GM12892 (cell line): ENCODE data around the gene SLC2A4RG.

ENCODE experiments used
- POLR2A ChIP-seq: IDR thresholded peaks from 2 replicates; pipeline ENCODE4 v1.6.1; 2011; ENCODE audit warnings: low read depth, low read length, control low read depth
- POLR2AphosphoS5 ChIP-seq: IDR thresholded peaks from 2 replicates; pipeline ENCODE4 v1.6.1; 2011; ENCODE audit warnings: low read depth, low read length, control low read depth

DNA sequence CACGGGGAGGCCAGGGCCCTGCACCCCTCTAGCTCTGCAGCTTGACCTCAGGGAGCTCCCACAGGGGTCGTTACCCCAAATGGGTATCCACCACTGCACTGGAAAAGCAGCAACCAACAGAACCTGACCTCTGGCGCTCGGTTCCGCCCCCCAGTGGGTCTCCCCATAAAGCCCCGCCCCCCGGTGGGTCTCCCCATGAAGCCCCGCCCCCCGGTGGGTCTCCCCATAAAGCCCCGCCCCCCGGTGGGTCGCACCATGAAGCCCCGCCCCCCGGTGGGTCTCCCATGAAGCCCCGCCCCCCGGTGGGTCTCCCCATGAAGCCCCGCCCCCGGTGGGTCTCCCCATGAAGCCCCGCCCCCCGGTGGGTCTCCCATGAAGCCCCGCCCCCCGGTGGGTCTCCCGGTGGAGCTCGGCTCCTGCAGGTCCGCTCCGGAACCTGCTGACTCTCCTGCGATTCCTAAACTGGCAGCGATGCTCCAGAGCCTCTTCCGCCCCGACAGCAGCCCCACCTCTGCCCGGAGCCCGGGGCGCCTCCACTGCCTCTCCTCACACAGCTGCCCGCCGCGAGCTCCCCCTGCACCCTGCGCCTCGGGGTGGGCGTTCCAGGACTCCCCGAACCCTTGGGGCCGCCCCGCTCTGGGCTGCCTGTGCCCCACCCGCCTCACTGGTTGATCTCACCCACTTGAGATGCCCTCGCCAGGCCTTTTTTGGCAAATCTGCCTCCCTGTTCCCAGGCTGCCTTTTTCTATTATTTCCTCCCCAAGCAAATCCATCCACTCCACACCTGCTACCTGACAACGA is 12.1 kb downstream of the SLC2A4RG start:
- TF ChIP-seq POLR2A (no peak), POLR2AphosphoS5 (no peak)
